ENCODE data around the gene DYRK1A. TPM values are rescaled to one million over a fixed set of nuclear protein-coding genes. Genes with fewer than 3 reads are reported as not detected.

The DYRK1A gene
- polyA plus RNA-seq, 1 donor from 2014 or later, result 94.8 TPM

DNA sequence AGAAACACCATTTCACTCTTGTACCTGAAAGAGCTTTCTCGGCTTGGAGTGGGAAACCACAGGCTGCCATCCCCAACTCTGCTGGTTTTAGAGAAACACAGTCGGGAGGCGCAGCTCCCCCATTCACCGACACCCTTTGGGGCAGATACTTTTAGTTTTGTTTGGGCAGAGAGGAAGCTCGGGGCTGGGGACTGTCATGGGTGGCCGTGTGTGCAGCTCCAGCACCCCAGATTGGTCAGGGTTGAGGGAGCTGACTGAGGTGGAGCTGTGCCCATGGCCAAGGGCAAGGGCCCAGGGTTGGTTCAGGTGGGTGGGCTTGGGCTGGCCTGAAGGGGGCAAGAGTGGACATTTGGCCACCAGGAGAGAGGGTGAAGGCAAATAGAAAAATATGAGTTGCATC, 163.1 kb downstream of the DYRK1A start:
- H3K9ac ChIP-seq (ENCODE audit: low read length), result no peak overlapping the region
- no peak overlapping the region for H2AFZ ChIP-seq (ENCODE audit: low read depth, low read length)
- no peak overlapping the region for H3K27ac ChIP-seq (ENCODE audit: low read length)
- H3K27me3 ChIP-seq (ENCODE audit: insufficient read depth, low read depth, low read length), result no peaks in the 10 kb centered on the region
- H3K4me3 ChIP-seq (ENCODE audit: low read length), result no peak overlapping the region
- no peaks in the 10 kb centered on the region for H3K9me3 ChIP-seq (ENCODE audit: low read length)
- H3K4me2 ChIP-seq (ENCODE audit: low read length), result no peak overlapping the region
- H3F3A ChIP-seq (ENCODE audit: insufficient read depth, low read length, poor library complexity, severe bottlenecking), result no peaks in the 10 kb centered on the region
- H3K9me2 ChIP-seq (ENCODE audit: insufficient read depth, low read length), result no peaks in the 10 kb centered on the region
- H3K79me2 ChIP-seq (replicated peaks; ENCODE audit: insufficient read depth, low read length), result no peaks in the 10 kb centered on the region
- H3K36me3 ChIP-seq (ENCODE audit: insufficient read depth, low read length), result no peaks in the 10 kb centered on the region
- no peak for TF ChIP-seq EP300 (conservative IDR thresholded peaks at IDR 0.05; ENCODE audit: poor library complexity, severe bottlenecking)
- TF ChIP-seq MXI1 (conservative IDR thresholded peaks at IDR 0.05; ENCODE audit: poor library complexity, severe bottlenecking), result no peak
- TF ChIP-seq EZH2 (IDR thresholded peaks at IDR 0.05; ENCODE audit: borderline replicate concordance, insufficient read depth, low read length, poor library complexity, severe bottlenecking), result no peak
- TF ChIP-seq POLR2AphosphoS5 (IDR thresholded peaks at IDR 0.05), result no peak
- TF ChIP-seq TAF1 (IDR thresholded peaks at IDR 0.05; ENCODE audit: low read depth), result no peak
- no peak for TF ChIP-seq RAD21 (conservative IDR thresholded peaks at IDR 0.05)
- no peak for TF ChIP-seq SMC3 (conservative IDR thresholded peaks at IDR 0.05; ENCODE audit: poor library complexity)
- TF ChIP-seq CTCF (IDR thresholded peaks at IDR 0.05; ENCODE audit: poor library complexity, severe bottlenecking), result no peak
- no peak for TF ChIP-seq REST (IDR thresholded peaks at IDR 0.05; ENCODE audit: borderline replicate concordance)
- no peaks in the 10 kb centered on the region for H4K20me1 ChIP-seq (ENCODE audit: insufficient read depth)

DNA sequence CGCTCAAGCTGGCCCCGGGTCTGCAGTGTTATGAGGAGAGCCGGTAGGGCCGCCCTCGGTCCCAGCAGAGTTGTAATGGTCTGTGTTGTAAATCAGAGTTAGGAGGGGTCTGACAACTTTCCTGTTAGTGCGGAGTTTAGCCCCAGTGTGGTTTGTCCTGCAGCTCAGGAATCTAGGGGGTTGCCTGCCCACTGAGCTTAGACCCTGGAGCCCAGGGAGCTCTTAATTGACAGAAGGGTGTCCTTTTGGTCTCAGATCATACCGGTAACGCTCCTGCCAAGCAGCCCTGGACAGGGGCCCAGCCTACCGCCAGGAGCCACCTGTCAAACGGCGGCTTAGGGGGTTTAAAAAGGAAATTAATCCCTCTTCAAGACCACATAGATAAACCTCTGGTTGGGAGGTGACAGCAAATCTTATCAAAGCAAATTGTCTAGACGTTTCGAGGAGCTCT, 164.4 kb downstream of the DYRK1A start:
- Histone ChIP-seq H3K9ac (ENCODE audit: low read length) (no peak overlapping the region), H3K9me2 (ENCODE audit: insufficient read depth, low read length) (no peaks in the 10 kb centered on the region), H3K27me3 (ENCODE audit: insufficient read depth, low read depth, low read length) (no peaks in the 10 kb centered on the region), H3K79me2 (replicated peaks; ENCODE audit: insufficient read depth, low read length) (no peaks in the 10 kb centered on the region), H3K9me3 (ENCODE audit: low read length) (no peaks in the 10 kb centered on the region), H3F3A (ENCODE audit: insufficient read depth, low read length, poor library complexity, severe bottlenecking) (no peaks in the 10 kb centered on the region), H3K4me3 (ENCODE audit: low read length) (no peak overlapping the region), H3K4me2 (ENCODE audit: low read length) (no peak overlapping the region), H3K36me3 (ENCODE audit: insufficient read depth, low read length) (no peaks in the 10 kb centered on the region), H3K27ac (ENCODE audit: low read length) (no peak overlapping the region), H2AFZ (ENCODE audit: low read depth, low read length) (no peak overlapping the region), H4K20me1 (ENCODE audit: insufficient read depth) (no peaks in the 10 kb centered on the region)
- TF ChIP-seq TAF1 (IDR thresholded peaks at IDR 0.05; ENCODE audit: low read depth) (no peak), MXI1 (conservative IDR thresholded peaks at IDR 0.05; ENCODE audit: poor library complexity, severe bottlenecking) (no peak), SMC3 (conservative IDR thresholded peaks at IDR 0.05; ENCODE audit: poor library complexity) (no peak), REST (IDR thresholded peaks at IDR 0.05; ENCODE audit: borderline replicate concordance) (no peak), EZH2 (IDR thresholded peaks at IDR 0.05; ENCODE audit: borderline replicate concordance, insufficient read depth, low read length, poor library complexity, severe bottlenecking) (no peak), POLR2AphosphoS5 (IDR thresholded peaks at IDR 0.05) (no peak), EP300 (conservative IDR thresholded peaks at IDR 0.05; ENCODE audit: poor library complexity, severe bottlenecking) (no peak), RAD21 (conservative IDR thresholded peaks at IDR 0.05) (no peak), CTCF (IDR thresholded peaks at IDR 0.05; ENCODE audit: poor library complexity, severe bottlenecking) (no peak)
